Stimulated activated CD4-positive, alpha-beta T cell treated with anti-CD3 and anti-CD28 coated beads, Interleukin-15, amount 100 ng/mL, for 1 hour (primary cell): ENCODE measurements around the gene BMP7.
"Not testable (repeated sequence)": the region's sequence is repeated elsewhere in the genome, so short reads cannot be mapped to it uniquely, and the experiment has no call there.

Experiments used
- DNase-seq, 2 donors: peaks; one replicate each; pipeline ENCODE4 v3.0.0-alpha.2; 2020; ENCODE audit warnings: low read depth in 1 of 2, low spot score in 1 of 2

BMP7 gene

DNA sequence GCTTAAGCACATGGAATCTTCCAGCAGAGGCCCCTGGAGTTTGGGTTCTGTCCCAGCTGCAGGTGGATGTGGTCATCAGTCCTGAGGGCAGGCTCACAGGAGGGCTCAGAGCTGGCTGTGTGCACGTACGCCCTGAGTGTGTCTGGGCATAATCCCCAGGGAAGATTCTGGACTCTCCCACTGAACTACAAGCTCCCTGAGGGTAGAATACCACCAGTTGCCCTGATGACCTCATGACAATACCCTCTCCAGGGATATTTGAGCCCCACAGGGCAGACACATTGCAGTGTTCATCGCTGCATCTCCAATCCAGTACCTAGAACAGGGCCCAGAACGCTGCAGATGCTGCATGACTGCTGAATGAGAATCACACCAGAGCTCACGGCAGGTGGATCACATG is 92.5 kb downstream of the BMP7 start:
- no peak for DNase-seq

- no peak for DNase-seq
Measured at GRCh38 chr20:57173041-57173440, 93.4 kb downstream of the BMP7 start.

DNA sequence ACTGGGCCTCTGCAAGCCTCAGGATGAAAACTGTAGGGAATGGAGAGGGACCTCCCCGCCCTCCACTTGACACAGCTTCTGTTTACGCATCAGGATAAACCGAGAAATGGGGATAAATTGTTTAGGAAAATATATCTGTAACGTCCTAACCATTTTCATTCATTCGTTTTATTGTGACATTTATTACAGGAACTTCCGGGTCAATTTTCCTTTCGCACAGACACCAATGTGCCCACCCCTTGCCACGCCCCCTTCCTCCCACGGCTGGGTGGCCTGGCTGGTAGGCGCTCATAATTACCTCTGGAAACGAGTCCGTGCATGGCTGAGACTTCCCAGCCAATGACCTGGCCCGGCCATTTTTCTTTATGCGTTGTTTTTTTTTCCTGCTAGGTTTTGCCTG is 96.1 kb downstream of the BMP7 start:
- no peak for DNase-seq

DNA sequence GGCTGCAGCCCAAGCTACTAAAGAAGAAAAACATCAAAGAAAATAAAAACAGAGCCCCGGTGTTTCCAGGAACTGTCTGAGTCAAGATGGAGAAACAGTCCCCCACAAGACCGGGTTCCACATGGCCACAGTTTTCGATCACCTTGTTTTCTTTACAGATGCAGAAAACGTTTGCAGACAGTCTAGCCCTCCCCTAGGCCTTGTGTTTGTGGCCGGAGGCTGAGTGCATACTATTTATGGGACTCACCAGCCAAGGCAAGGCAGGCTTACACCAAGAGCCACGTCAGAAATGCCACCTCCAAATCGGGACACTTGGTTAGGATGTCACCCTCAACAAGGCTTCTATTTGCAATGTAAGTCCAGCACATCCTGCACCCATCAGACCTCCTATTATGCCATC is 97.3 kb downstream of the BMP7 start:
- DNase-seq: no peak

- DNase-seq: no peak
Measured at GRCh38 chr20:57167971-57168701, 98.3 kb downstream of the BMP7 start.

GRCh38 chr20:57167292-57167655 is 99.2 kb downstream of the BMP7 start:
- DNase-seq: no peak

GRCh38 chr20:57166568-57167291 is 99.7 kb downstream of the BMP7 start:
- DNase-seq: no peak

GRCh38 chr20:57165427-57166004 is 100.9 kb downstream of the BMP7 start:
- DNase-seq: no peak

DNA sequence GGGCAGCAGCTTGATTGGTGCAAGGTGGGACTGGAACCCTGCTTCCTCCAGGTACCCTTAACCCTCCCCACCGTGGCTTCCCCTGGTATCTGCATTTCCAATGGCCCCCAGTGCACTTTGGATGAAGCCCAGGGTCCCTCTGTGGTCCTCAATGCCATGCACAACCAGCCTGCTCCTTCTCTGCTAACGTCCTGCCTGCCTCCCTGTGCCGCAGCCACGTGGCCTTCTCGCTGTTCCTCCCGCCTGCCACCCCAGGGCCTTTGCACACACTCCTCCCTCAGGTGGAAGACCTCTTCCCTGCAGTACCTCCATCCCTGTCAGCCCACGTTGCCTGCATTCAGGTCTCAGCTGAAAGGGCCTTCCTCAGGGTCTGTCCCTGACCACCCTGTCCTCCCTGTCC is 101.6 kb downstream of the BMP7 start:
- DNase-seq: no peak

GRCh38 chr20:57163041-57163440 is 103.4 kb downstream of the BMP7 start:
- no peak for DNase-seq

- no peak for DNase-seq
Measured at GRCh38 chr20:57162362-57162652, 104.1 kb downstream of the BMP7 start.

DNA sequence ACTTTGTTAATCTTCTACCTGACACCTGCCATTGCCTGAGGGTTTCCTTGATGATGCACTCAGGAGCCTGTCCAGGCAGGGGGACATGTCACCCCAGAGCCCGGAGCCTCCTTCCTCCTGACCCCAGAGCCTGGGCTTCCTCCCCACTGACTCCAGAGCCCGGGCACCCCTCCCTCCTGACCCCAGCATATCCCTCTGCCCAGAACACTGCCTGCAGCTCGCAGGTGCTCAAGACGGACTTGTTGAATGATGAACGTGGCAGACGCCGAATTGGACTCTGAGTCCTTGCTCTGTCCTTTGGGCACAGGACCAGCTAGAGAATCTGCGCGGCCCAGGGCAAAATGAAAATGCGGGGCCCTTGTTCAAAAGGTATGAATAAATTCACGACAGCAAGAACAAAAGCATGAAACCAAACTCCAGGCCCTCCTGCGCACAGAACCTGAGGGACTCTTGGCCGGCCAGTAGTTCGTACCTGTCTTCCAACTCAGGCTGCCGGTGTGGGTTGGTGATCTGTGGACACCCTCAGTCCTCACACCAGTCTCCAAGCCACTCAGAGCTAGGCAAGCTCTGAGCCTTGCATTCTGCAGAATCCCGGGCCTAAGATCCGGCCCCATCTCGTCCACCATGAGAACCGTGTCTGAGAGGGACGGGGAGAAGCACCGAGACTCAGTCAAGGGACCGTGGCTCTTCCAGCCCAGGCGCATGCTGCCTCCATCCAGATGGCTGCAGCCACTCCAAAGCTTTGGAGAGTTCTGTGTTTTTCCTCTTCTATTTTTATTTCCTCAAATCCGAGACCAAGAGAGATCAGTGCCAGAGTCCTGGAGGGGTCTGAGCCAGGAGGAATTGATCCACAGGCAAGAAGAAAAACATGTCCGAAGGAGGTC is 104.7 kb downstream of the BMP7 start:
- DNase-seq: no peak

DNA sequence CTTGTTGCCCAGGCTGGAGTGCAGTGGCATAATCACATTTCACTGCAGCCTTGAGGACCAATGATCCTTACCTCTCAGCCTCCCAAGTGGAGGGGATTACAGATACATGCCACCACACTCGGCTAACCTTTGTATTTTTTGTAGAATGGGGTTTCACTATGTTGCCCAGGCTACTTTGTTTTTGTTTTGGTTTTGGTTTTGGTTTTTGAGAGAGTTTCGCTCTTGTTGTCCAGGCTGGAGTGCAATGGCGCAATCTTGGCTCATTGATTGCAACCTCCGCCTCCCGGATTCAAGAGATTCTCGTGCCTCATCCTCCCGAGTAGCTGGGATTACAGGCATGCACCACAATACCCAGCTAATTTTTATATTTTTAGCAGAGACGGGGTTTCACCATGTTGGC is 105.5 kb downstream of the BMP7 start:
- DNase-seq: no peak

- no peak for DNase-seq
Measured at GRCh38 chr20:57159945-57160610, 106.4 kb downstream of the BMP7 start.

DNA sequence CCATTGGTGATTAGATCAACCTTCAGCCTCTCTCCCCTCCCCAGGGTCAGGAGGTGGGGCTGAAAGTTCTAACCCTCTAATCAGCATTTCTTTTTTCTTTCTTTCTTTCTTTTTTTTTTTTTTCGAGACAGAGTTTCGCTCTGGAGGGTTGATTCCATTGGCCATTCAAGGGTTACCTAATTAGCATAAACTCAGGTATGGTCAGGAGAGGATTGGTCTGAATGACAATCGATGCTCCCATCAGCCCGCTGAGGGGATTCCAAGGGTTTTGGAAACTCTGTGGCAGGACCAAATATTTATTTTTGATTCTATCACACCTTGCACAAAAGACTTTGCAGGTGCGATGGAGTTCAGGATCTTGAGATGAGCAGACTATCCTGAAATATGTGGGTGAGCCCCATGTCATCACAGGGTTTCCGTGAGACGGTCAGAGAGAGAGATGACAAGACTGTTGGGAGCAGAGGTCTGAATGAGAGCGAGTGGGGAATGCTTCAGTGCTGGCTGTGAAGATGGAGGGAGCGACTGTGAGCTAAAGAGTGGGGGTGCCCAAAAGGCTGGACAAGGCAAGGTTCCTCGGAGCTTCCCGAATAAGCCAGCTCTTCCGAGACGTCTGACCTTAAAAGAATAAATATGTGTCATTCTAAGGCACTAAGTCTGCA is 107.1 kb downstream of the BMP7 start:
- no peak for DNase-seq

GRCh38 chr20:57158474-57158873 is 108.0 kb downstream of the BMP7 start:
- DNase-seq: no peak

DNA sequence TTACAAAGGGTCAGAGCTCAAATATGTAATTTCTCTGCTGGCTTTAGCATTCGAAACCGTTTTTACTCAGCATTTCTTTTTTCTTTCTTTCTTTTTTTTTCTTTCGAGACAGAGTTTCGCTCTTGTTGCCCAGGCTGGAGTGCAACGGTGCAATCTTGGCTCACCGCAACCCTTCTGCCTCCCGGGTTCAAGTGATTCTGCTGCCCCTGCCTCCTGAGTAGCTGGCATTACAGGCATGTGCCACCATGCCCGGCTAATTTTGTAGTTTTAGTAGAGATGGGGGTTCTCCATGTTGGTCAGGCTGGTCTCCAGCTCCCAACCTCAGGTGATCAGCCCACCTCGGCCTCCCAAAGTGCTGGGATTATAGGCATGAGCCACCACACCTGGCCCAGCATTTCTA is 108.7 kb downstream of the BMP7 start:
- DNase-seq: not testable (repeated sequence)

DNA sequence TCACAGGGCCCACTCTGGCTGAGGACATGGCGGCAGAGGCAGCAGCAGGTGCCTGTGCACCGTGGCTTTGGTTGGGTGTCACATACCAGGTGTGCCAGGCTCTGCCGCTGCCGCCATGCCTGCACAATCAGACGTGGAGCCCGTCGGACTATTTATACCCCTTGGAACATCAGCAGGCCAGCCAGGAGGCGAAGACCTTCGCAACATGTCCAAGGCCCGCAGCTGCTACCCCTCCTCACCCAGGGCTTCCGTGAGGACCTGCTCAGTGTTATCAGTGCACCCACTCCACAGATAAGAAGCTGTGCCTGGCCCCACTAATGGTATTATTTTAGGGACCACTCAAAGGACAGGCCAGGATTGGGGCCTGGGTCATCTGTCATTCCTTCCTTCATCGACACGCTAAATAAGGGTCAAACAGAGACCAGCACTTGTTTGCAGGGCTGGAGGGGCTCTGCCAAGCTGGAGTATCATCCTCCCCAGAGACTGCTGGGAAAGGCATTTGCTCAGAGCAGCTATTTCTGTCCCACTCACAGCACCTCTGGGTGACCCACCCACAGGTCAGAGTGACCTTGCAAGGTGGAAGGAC is 109.2 kb downstream of the BMP7 start:
- no peak for DNase-seq

DNA sequence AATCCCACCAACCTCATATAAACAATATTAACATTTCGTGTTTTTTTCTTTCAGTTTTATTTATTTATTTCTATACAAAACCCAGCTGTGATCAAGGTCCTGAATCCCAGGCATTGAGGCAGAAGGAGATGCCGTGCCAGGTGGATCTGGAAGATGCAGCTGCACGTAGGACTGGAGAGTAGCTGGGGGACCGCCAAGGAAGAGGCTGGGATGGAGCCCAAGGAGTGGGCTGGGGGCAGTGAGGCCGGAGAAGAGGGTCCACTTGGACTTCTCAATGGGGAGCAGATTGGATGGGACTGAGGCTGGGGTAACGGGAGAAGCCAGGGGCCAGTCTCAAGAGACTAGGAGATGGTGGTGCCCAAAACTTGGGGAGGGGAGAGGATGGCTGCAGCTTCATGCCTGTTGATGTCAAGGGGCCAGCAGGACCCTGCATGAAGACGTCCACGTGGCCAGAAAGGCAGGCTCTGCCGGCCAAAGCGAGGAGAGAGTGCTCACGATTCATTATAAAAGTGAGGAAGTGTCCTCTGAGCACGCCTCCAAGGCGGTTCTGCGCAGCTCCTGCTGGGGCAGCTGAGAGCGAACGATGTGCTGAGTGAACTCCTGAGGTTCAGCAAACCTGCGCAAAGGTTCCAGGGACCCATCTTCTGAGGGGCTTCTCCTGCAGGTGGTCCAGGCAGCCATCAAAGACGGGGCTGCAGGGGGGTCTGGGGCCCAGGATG is 110.3 kb downstream of the BMP7 start:
- no peak for DNase-seq

- DNase-seq: no peak
Measured at GRCh38 chr20:57155415-57155814, 111.0 kb downstream of the BMP7 start.
